GM19455 (cell line): Measurements from ENCODE around the gene CYTL1.
"Not testable (repeated sequence)": the region's sequence is repeated elsewhere in the genome, so short reads cannot be mapped to it uniquely, and the experiment has no call there.

Experiments used
- ATAC-seq: cut with Tn5 transposase; IDR thresholded peaks from one replicate; pipeline ENCODE4 v1.9.1; 2021; ENCODE audit not compliant: unreplicated experiment

CYTL1 gene, protein sequence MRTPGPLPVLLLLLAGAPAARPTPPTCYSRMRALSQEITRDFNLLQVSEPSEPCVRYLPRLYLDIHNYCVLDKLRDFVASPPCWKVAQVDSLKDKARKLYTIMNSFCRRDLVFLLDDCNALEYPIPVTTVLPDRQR

GRCh38 chr4:5019274-5019673, at the start of gene CYTL1:
Gene CYTL1 (minus strand): TSS chr4:5019458. CDS start chr4:5019445, 13 bp downstream.
- no peak for ATAC-seq

- ATAC-seq, result no peak
Measured at GRCh38 chr4:5067908-5068307, 48.6 kb upstream of the CYTL1 start.

- not testable (repeated sequence) for ATAC-seq
Measured at GRCh38 chr4:5066968-5067367, 47.7 kb upstream of the CYTL1 start.

GRCh38 chr4:5066101-5066500, 46.8 kb upstream of the CYTL1 start:
- no peak for ATAC-seq

DNA sequence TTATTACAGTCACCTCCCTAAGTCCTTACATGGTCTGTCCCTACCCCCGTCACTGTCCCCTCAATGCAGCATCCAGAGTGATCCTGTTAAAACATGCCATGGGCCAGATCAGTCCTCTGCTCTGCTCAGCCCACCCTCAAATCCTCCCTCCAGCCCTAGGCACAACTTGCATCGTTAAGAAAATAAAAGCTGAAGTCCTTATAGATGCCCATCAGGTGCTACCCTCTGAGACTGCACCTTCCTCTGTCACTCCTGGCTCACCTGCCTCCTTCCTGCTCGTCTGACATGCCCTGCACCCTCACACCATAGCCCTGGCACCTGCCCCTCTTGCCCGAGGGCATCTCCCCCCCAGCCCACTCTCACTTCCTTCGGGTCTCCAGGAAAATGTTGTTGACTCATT, 36.2 kb upstream of the CYTL1 start:
- ATAC-seq, result no peak

DNA sequence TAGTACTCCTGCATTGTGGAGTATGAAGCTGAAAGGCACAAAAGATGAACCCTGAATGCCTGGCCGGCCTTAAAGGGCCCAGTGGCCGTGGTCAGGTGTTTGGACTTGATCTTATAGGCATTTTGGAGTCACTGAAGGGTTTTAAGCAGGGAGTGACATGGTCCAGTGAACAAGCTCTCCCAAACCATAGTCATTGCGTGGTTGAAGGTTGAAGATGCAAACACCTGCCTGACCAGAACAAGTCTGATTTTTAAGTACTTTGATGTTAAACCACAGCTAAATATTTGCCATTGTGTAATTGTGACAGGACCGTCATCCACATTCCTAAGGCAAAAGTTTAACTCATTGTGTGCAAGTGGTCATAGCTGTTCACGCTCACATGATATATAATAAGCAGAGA, 35.3 kb upstream of the CYTL1 start:
- ATAC-seq, result no peak

DNA sequence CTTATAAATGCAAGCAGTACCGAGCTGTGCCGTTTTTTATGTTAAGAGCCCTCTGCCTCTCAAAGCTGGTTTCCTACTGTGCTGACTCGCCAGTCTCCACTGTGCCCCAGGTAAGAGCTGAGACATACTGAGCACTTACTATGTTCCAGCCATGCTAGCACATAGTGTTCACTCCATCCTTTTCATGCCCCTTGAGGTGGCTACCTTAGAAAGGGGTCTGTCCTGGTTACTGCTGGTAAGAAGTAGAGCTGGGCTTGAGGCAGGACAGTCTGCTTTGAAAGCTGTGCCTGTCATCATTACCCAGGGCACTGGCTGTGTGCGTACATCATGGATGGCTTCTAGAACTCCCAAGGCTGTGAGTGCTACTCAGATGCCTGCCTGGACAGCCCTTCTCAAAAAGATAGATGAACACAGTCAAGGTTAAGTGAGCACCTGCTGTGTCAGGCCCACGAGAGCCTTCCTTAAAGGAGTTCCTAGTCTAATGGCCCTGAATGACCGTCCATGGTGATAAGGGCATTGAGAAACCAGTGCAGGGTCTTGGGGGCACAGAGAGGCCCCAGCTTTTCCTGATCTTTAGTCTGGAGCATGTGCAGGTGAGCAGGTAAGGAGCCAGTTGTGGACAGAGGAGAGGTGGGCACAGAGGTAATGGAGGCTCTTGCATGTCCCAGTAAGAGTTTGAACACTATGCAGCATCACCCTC, 33.6 kb upstream of the CYTL1 start:
- ATAC-seq, result no peak

DNA sequence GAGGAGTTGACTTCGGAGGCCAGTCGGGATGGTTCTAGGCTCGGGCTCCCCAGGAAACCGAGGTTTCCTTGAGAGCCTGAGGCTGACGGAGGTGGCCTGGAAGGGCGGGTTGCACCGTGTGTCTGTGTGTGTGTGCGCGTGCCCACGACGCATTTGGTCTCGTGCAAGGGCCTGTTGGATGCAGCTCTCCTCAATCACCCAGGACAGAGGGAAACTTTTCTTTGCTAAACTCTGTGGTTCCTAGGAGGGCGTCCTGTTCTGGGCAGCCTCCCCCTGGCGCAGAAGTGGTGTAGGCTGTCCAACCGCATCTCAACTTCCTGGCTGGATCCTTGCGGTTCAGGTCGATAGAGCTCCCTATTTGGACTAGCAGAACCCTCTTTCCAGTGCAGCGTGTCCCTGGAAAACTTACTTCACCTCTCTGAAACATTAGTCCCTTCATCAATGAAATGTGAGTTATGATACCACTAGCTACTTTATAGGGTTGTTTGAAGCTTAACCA, 33.0 kb upstream of the CYTL1 start:
- ATAC-seq, result no peak

DNA sequence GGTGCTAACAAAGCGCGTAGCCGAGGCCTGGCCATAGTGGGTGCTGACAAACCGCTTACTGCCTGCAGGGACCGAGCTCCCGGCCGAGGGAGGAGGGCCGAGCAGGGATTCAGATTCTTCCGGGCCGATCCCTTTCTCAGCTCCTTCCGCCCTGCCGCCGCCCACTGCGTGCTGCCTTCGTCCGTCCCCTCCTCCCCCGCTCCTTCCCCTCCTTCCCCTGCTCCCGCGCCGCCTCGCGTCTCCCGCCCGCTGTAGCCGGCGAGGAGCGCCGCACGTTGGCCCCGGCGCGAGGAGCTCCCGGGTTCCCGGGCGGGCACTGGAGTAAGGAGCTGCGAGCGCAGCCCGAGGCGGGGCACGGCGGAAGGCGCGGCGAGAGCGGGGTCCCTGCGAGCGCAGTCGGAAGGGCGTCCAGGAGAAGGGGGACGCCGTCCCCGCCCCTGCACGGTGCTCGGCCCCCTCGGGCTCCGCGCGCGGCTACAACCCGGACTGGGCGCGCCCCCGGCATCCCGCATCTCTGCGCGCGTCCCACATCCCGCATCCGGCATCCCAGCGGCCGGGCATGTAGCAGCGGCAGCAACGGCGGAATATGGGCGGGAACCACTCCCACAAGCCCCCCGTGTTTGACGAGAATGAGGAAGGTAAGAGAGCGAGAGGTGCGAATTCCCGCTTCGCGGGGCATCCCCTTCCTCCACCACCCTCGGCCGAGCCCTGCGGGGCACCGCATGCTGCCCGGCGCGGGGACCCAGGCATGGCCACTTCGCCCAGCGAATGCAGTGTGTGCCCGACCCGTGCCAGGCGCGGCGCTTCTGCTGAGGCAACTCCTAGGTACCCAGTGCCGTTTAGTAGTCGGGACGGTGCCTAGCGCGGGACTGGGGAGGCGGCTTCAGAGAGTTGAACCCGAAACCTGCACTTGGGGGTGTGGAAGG, 32.3 kb upstream of the CYTL1 start, which contains the start of gene STK32B:
Gene STK32B, plus strand, starts transcription at position 203 of the 926 bp plus-strand sequence.
- ATAC-seq, result no peak

- ATAC-seq, result no peak
Measured at GRCh38 chr4:5050520-5051277, 31.4 kb upstream of the CYTL1 start.

DNA sequence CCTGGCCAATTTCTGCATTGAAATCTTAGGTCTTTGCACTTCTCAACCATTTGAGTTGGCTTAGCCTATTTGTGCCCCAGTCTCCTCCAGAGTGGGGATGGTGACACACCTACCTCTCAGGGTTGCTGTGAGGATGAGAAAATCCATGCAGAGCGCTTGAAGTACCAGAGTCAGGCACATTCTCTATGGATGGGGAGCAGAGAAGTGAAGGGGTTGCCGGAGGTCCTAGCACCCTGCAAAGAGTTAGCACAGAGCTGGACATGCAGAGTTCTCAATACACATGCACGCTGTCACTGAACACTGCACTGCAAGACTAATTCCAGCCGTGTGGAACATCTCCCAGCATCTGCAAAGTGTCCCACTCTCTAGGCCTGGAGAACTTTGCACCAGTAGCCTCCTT, 29.5 kb upstream of the CYTL1 start:
- ATAC-seq, result no peak

DNA sequence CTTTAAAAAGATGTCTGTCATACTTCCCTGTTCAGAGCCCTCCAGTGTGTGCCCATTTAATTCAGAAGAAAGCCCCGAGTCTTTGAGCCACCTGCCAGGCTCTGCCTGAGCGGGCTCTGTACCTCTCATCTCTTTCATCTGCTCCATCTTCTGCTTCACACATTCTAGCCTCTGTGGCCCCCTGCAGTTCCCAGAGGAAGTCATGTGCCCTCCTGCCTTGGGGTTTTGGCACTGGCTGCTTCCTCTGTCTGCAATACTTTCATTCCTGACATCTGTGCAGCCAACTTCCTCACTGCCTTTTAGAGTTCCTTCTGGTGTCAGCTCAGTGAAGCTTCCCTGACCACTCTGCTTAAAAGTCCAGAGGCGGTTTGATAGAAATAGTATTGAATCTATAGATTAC, 25.8 kb upstream of the CYTL1 start:
- no peak for ATAC-seq

DNA sequence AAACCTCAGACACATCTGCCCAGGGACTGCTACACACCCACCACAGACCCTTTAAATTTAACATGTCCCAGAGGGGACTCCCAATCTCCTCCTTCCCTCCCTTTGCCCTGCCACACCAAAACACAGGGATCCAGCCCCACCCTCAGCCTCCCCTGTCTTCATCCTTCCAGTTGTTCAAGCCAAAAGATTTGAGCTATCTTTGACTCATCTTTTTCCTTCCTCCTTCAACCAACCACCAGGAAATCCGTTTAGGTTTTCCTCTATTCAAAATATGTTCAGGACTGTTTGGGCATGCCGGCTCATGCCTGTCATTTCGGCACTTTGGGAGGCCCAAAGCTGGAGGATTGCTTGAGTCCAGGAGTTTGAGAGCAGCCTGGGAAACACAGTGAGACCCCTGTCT, 25.1 kb upstream of the CYTL1 start:
- ATAC-seq, result no peak

GRCh38 chr4:5043579-5043978, 24.3 kb upstream of the CYTL1 start:
- no peak for ATAC-seq

GRCh38 chr4:5041699-5042098, 22.4 kb upstream of the CYTL1 start:
- no peak for ATAC-seq

- no peak for ATAC-seq
Measured at GRCh38 chr4:5040856-5041620, 21.8 kb upstream of the CYTL1 start.

DNA sequence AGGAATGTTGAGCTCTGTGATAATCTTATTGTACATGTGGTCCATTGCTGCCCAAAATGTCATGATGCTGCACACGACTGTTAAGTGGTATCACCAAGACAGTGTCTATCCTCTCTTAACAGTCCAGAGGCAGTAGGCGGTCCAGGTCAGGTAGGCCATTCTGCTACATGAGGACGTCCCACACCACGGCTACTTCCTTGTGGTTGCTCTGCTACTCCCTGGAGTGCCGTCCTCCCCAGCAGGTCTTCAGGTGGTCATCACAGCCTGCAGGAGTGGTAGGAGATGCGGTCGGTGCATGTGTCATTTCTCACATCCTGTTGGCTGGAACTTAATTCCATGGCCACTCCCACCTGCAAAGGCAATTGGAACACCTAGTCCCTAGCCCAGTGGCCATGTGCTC, 20.5 kb upstream of the CYTL1 start:
- no peak for ATAC-seq

GRCh38 chr4:5037553-5038551, 18.6 kb upstream of the CYTL1 start:
- no peak for ATAC-seq

GRCh38 chr4:5036239-5036638, 17.0 kb upstream of the CYTL1 start:
- no peak for ATAC-seq
